ENCODE data around the gene CRABP2. TPM values are rescaled to one million over a fixed set of nuclear protein-coding genes. Genes with fewer than 3 reads are reported as not detected.

The CRABP2 gene
- total and polyA plus RNA-seq, 10 of the 15 experiments (the other 5 are each of a cell fraction or from before 2014, with no cell fraction given): 0.21 to 1.3 (median 0.41) TPM

GRCh38 chr1:156692925-156693847 is 12.2 kb downstream of the CRABP2 start (continued):
- TF ChIP-seq HSF1 (IDR thresholded peaks at IDR 0.05; ENCODE audit: low read depth, low read length): no peak
- no peak for TF ChIP-seq ASH2L (IDR thresholded peaks at IDR 0.05; ENCODE audit: borderline replicate concordance, low read depth)
- no peak for TF ChIP-seq ZNF687 (IDR thresholded peaks at IDR 0.05)
- no peak for TF ChIP-seq SPI1 (IDR thresholded peaks at IDR 0.05; ENCODE audit: borderline replicate concordance, insufficient read depth, low read depth, low read length)
- TF ChIP-seq HDGF (IDR thresholded peaks at IDR 0.05): no peak
- TF ChIP-seq NRF1 (conservative IDR thresholded peaks at IDR 0.05; ENCODE audit: low read depth, low read length): no peak
- no peak for TF ChIP-seq PML (IDR thresholded peaks at IDR 0.05; ENCODE audit: low read length)

Measured in GM12878 (cell line).